Measurements from ENCODE around the gene RBM4B. TPM values are rescaled to one million over a fixed set of nuclear protein-coding genes. Genes with fewer than 3 reads are reported as not detected.

RBM4B gene
- total RNA-seq, 1 donor from 2014 or later = 15.4 TPM

- intact Hi-C loops (cut with micrococcal nuclease) = no loop called here
Measured at GRCh38 chr11:66643745-66644437, 33.8 kb downstream of the RBM4B start.

DNA sequence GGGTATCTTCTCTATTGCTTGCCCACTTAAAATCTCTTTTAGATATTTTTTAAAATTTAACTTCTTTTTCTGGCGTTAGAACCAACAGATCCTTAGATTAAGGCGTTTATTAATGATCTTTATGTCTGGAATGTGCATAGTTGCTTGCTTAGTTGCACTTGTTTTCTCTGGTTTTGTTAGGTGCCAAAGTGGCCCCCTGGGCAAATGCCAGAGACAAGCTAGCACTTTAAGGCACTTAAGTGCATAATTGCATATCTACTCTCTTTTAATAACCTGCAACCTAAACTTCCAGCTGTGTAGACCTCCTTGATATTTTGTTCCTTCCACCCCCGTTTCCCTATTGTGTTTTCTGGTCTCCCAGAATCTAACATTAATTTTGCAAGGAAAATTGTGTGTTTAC, 35.9 kb downstream of the RBM4B start:
- intact Hi-C loops (cut with micrococcal nuclease) = no loop called here

DNA sequence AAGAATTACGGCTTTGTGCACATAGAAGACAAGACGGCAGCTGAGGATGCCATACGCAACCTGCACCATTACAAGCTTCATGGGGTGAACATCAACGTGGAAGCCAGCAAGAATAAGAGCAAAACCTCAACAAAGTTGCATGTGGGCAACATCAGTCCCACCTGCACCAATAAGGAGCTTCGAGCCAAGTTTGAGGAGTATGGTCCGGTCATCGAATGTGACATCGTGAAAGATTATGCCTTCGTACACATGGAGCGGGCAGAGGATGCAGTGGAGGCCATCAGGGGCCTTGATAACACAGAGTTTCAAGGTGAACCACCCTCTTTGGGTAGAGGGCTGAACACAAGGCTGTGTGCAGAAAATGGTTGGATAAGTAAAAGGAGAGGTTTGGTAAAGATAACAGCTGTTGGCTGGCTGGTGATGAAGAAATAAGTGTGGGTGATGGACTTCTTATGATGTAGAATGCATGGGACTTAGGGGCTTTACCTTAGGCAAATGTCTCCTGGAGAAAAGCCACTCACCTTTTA, 37.8 kb downstream of the RBM4B start:
- intact Hi-C loops (cut with micrococcal nuclease) = loop anchor here (1.0 to 10.0 kb wide), 3 partner anchors 104 to 575 kb away; partner anchors contain the start of gene PELI3

GRCh38 chr11:66639066-66639813, 38.4 kb downstream of the RBM4B start:
- intact Hi-C loops (cut with micrococcal nuclease) = loop anchor here (1.0 to 10.0 kb wide), 3 partner anchors 105 to 574 kb away; partner anchors contain the start of gene PELI3

DNA sequence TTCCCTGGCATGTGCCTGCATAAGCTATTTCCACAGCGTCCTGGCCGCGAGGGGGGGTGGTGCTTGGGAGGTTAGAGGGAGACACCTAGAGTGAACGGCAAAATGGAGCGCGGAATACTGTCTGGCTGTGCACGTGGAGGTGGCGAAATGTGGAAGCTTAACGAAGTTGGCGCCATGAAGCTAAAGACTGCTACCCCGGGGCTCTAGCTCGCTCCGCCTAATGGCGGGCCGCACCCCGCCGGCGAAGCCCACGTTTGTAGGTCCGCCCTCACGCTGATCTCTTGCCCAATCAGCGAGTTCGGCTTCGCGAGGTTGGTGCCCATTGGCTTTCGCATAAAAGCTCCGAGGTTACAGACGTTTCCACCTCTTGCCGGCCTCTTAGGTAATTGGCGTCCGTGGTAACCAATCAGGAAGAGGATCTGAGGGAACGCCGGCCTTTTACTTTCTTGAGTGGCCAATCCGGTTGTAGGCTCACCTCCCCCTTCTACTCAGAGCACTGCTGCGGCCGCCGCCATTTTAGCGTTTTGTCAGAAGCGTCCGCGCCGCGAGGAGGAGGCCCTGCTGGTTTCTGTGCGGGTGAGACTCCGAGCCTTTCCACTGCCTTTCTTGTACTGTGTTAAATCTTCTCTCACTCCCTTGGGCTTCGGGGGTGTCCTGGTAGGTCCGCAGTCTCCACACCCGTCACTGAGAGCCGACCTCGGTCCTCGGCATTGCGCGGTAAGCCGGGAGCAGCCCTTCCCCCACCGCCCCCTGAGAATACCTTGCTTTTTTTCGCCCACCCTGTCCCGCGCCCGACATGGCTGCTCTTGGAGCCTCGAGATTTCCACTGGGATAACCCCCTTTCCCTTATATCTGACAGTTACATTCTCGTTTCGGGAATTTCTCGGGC, 39.3 kb downstream of the RBM4B start, which contains the start of gene RBM4:
TSS of gene RBM4 (plus strand) at position 527 of the 889 bp plus-strand sequence. CDS start 1,009 bp downstream, outside the sequence.
- intact Hi-C loops (cut with micrococcal nuclease) = loop anchor here (1.0 to 10.0 kb wide), 12 partner anchors 22 to 677 kb away; partner anchors contain the start of genes ACTN3, CCDC87, CCS and PELI3

GRCh38 chr11:66637557-66638176, 40.0 kb downstream of the RBM4B start:
- intact Hi-C loops (cut with micrococcal nuclease) = loop anchor here (1.0 to 10.0 kb wide), 11 partner anchors 21 to 676 kb away; partner anchors contain the start of genes ACTN3, CCDC87, CCS and PELI3

- intact Hi-C loops (cut with micrococcal nuclease) = loop anchor here (10.0 kb wide), 1 partner anchor 572 kb away; no protein-coding TSS in a partner anchor
Measured at GRCh38 chr11:66636411-66636810, 41.3 kb downstream of the RBM4B start.

- intact Hi-C loops (cut with micrococcal nuclease) = loop anchor here (10.0 kb wide), 1 partner anchor 568 kb away; no protein-coding TSS in a partner anchor
Measured at GRCh38 chr11:66632952-66633351, 44.7 kb downstream of the RBM4B start.

GRCh38 chr11:66631883-66632282, 45.8 kb downstream of the RBM4B start:
- intact Hi-C loops (cut with micrococcal nuclease) = loop anchor here (10.0 kb wide), 1 partner anchor 567 kb away; no protein-coding TSS in a partner anchor

DNA sequence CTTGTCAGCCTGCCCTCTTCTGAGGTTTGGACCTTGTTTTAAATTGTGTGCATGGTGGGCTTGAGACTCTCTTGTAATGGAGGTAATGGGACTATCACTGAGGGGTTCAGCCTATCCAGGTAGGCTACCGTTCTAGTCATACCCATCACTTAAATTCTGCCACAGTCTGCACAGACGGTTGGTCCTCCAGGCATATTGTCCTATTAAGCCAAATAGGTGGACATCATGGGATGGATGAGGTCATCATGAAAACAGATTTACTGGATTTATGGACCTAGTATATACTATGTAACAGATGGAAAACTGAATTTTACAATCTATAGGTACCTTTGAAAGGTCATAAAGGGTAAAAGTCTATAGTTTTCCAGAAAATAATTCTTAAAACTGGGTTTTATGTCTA, 48.3 kb downstream of the RBM4B start:
- intact Hi-C loops (cut with micrococcal nuclease) = no loop called here

DNA sequence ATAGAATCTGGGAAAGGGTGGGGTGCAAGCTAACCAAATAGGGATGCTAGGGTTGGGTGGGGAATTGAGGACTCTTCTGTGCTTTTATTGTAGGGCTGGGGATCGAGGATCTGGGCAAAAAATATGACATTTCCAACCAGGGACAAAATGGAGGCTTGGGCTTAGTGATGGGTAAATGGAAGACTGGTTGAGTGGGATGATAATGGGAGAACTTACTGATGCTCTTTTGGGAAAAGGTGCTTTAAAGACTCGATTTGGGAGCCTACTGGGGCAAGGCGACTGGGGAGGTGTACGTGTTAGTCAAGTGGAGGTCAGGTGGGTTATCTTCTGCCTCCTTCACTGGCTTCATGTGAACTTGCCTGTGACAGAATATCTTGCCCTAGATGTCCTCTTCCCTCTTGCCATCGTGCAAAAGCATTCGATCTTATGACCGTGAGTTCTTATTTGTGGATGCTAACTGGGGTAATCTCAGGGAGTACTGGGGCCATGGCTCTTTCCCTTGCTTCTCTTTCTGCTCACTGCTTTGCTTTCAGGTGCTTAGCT, 49.6 kb downstream of the RBM4B start:
- intact Hi-C loops (cut with micrococcal nuclease) = no loop called here

- intact Hi-C loops (cut with micrococcal nuclease) = no loop called here
Measured at GRCh38 chr11:66626926-66627325, 50.8 kb downstream of the RBM4B start.

- intact Hi-C loops (cut with micrococcal nuclease) = no loop called here
Measured at GRCh38 chr11:66626382-66626781, 51.3 kb downstream of the RBM4B start.

GRCh38 chr11:66625752-66626149, 51.9 kb downstream of the RBM4B start:
- intact Hi-C loops (cut with micrococcal nuclease) = no loop called here

GRCh38 chr11:66625041-66625751, 52.5 kb downstream of the RBM4B start:
- intact Hi-C loops (cut with micrococcal nuclease) = no loop called here

DNA sequence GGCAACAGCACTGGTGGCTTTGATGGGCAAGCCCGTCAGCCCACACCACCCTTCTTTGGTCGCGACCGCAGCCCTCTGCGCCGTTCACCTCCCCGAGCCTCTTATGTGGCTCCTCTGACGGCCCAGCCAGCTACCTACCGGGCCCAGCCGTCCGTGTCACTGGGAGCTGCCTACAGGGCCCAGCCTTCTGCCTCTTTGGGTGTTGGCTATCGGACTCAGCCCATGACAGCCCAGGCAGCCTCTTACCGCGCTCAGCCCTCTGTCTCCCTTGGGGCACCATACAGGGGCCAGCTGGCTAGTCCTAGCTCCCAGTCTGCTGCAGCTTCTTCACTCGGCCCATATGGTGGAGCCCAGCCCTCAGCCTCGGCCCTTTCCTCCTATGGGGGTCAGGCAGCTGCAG, 53.2 kb downstream of the RBM4B start:
- intact Hi-C loops (cut with micrococcal nuclease) = no loop called here

DNA sequence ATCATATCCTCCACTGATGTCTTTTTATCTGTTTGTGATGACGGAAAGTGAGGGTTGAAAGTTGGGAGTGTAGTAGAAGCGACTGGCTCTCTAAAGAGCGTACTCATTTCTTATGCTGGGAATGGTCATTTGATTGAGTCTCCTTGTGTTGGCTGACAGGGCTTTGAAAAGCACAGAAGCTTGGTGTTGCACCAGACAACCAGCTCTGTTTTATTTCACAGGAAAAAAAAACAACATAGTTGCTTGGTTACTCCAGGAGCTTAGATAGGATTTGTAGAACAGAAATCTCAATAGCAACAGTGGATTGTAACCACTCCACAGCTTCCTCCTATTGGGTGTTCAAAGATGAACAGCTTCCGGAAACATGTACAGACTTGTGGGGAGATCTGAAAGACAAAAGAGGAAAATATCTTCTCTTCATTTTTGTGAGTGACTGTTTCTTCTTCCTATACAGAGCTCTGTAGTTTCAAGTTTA, 58.6 kb downstream of the RBM4B start:
- intact Hi-C loops (cut with micrococcal nuclease) = loop anchor here (5.0 to 10.0 kb wide), 2 partner anchors 126 to 247 kb away; partner anchors contain the start of gene SLC29A2

DNA sequence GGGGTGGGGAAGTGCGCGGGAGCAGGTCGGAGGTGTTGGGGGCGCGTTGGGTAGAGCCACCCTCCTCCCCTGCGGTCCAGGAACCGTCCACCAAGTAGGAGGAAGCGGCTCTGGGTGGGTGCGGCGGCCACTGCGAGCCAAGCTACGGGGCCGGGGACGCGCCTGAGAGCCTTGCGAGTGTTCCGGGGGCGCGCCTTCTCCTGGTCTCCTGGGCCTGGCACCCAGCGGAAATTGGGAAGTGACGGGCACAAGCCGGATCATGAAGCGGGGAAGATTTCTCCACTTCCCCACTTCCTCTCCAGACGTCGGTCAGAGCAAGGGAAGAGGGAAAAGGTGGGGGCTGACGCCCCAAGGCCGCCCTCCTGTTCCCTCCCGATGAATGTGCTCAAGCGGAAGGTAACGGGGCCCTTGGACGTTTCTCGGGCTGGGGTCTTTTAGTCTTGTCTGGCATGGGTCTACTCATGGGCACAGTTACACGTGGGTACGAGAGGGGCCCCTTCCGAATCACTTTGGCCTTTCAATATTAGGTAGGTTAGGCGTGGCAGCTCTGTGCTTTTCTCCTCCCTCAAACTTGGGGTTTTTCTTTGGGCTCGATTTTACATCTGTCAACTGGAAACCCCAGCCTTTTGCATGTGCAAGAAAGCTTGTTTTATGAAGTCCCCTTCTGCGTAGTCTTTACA, 60.4 kb downstream of the RBM4B start:
- intact Hi-C loops (cut with micrococcal nuclease) = loop anchor here (2.0 to 10.0 kb wide), 5 partner anchors 70 to 758 kb away; partner anchors contain the start of genes ACTN3, CFL1, RCE1 and SLC29A2

Data from T-helper 1 cell treated with Interleukin-12 subunit alpha and Interleukin-12 subunit beta and Interleukin-4 antibody, amounts not matched to agents 30 ng/mL and 1 ng/mL, for 36 hours (primary cell).